Thyroid gland (tissue), 4 donors: ENCODE data around the gene PSMD5. TPM values are rescaled to one million over a fixed set of nuclear protein-coding genes. Genes with fewer than 3 reads are reported as not detected.

Experiments
- DNase-seq, 2 donors: peaks; one replicate each; pipeline ENCODE4 v3.0.0-alpha.2; 2019
- H3K27ac ChIP-seq, 3 donors: fragments of 200-600 bp; sonication (generic); 1 replicate in 2 of 3; 2 replicates in 1 of 3; pipeline ENCODE4 v1.5.1; 2016 to 2019; ENCODE audit warnings: mild to moderate bottlenecking in 1 of 3, moderate library complexity in 1 of 3
- H3K27me3 ChIP-seq: fragments of 200-600 bp; sonication (generic); one replicate; pipeline ENCODE4 v1.5.1; 2019
- H3K36me3 ChIP-seq, 2 donors: fragments of 200-600 bp; sonication (generic); one replicate each; pipeline ENCODE4 v1.5.1; 2016 to 2019
- H3K4me1 ChIP-seq, 2 donors: fragments of 200-600 bp; sonication (generic); one replicate each; pipeline ENCODE4 v1.5.1; 2017 to 2019
- H3K4me3 ChIP-seq, 3 donors: fragments of 200-600 bp; sonication (generic); replicated peaks in 1 of 3; 1 replicate in 2 of 3; 2 replicates in 1 of 3; pipeline ENCODE4 v1.5.1; 2016; ENCODE audit warnings: mild to moderate bottlenecking in 1 of 3
- H3K9me3 ChIP-seq: fragments of 200-600 bp; sonication (generic); one replicate; pipeline ENCODE4 v1.5.1; 2017
- CTCF ChIP-seq, 6 experiments: fragments of 200-600 bp in 3 of 6; fragments of 450-650 bp in 3 of 6; sonication (generic) in 3 of 6; IDR thresholded peaks; one replicate each; pipeline ENCODE4 v1.5.1; 2016 to 2019; ENCODE audit warnings: antibody characterized with exemption in 6 of 6, mild to moderate bottlenecking in 2 of 6, inconsistent platforms in 1 of 6, moderate library complexity in 1 of 6
- POLR2A ChIP-seq, 2 donors: fragments of 450-650 bp; IDR thresholded peaks; one replicate each; pipeline ENCODE4 v1.6.1; 2017; ENCODE audit warnings: antibody characterized with exemption in 2 of 2, mild to moderate bottlenecking in 2 of 2, moderate library complexity in 1 of 2
- WGBS, 2 donors: methylation state at CpG; one replicate each; pipeline ENCODE4 v1.1.5; 2017; 5-methylcytosine and 5-hydroxymethylcytosine counted together
- intact Hi-C: fragments of 100-400 bp; cut with DNase I; formaldehyde crosslinking; loops from one replicate; pipeline ENCODE4 v1.15.1; 2023
- total RNA-seq, 4 donors: library from RNA; depleted of rRNA; stranded (reverse); fragments of >200 nt; gene quantifications; one replicate each; pipeline ENCODE4 v1.2.3, GENCODE V29; 2016

Gene PSMD5
- 10 to 100 TPM; 34.8 to 38.6 (median 36.5) TPM for total RNA-seq

- intact Hi-C loops: loop anchor here (10.0 kb wide), 1 partner anchor 48 kb away; the partner anchor contains the start of gene FBXW2
- no peaks in the 10 kb centered on the region for H3K9me3 ChIP-seq
- no peaks in the 10 kb centered on the region for H3K27me3 ChIP-seq
- peak within 1 kb of the TSS; percentile 61 to 67 (median 64) for H3K4me3 ChIP-seq
- peaks cover 15 to 19% of the 10 kb centered on the region in 2 donors for H3K4me1 ChIP-seq
- no peaks in the 10 kb centered on the region for H3K36me3 ChIP-seq
- peak within 1 kb of the TSS; percentile 88 to 96 (median 94) for H3K27ac ChIP-seq
- peak; percentile 96 to 97 for DNase-seq
- WGBS, 2 donors: 4 to 17% methylated on average over 21 to 44 of the region's 62 CpGs
- peak in 1 of 6 experiments; percentile 9 for TF ChIP-seq CTCF (IDR thresholded peaks at IDR 0.05)
- TF ChIP-seq POLR2A (IDR thresholded peaks at IDR 0.05): peak; percentile 69 to 81
Observed at GRCh38 chr9:120842685-120843485, at the start of gene PSMD5. Gene PSMD5, minus strand, starts transcription at chr9:120842922. Its CDS starts 13 bp downstream, at chr9:120842909.

- H3K4me3 ChIP-seq: no peak overlapping the region
- no peak for DNase-seq
- H3K36me3 ChIP-seq: no peaks in the 10 kb centered on the region
- no peak overlapping the region for H3K27ac ChIP-seq
- no peaks in the 10 kb centered on the region for H3K27me3 ChIP-seq
- WGBS, 2 donors: 76 to 77% methylated on average over 15 of the region's 15 CpGs
- H3K9me3 ChIP-seq: no peaks in the 10 kb centered on the region
- intact Hi-C loops: no loop called here
- no peak for TF ChIP-seq CTCF (IDR thresholded peaks at IDR 0.05)
- no peak for TF ChIP-seq POLR2A (IDR thresholded peaks at IDR 0.05)
- H3K4me1 ChIP-seq: peaks cover 0 to 4% of the 10 kb centered on the region in 2 donors
Observed at GRCh38 chr9:120891884-120892747, 49.4 kb upstream of the PSMD5 start.

- intact Hi-C loops: no loop called here
- Histone ChIP-seq H3K4me1 (peaks cover 0 to 4% of the 10 kb centered on the region in 2 donors), H3K36me3 (no peaks in the 10 kb centered on the region), H3K27me3 (no peaks in the 10 kb centered on the region), H3K9me3 (no peaks in the 10 kb centered on the region), H3K4me3 (no peak overlapping the region), H3K27ac (no peak overlapping the region)
- 84 to 92% methylated on average over 10 of the region's 10 CpGs for WGBS, 2 donors
- DNase-seq: no peak
- TF ChIP-seq POLR2A (IDR thresholded peaks at IDR 0.05): no peak
- TF ChIP-seq CTCF (IDR thresholded peaks at IDR 0.05): no peak
Observed at GRCh38 chr9:120891245-120891883, 48.6 kb upstream of the PSMD5 start.

- H3K9me3 ChIP-seq: no peaks in the 10 kb centered on the region
- H3K27ac ChIP-seq: peak overlapping the region in 1 of 3 donors; percentile 45
- WGBS, 2 donors: 73 to 83% methylated on average over 14 of the region's 14 CpGs
- intact Hi-C loops: no loop called here
- peaks cover 0 to 4% of the 10 kb centered on the region in 2 donors for H3K4me1 ChIP-seq
- no peak for TF ChIP-seq CTCF (IDR thresholded peaks at IDR 0.05)
- no peak for TF ChIP-seq POLR2A (IDR thresholded peaks at IDR 0.05)
- no peaks in the 10 kb centered on the region for H3K36me3 ChIP-seq
- no peak for DNase-seq
- no peak overlapping the region for H3K4me3 ChIP-seq
- no peaks in the 10 kb centered on the region for H3K27me3 ChIP-seq
Observed at GRCh38 chr9:120890320-120891244, 47.9 kb upstream of the PSMD5 start.
